Measurements from ENCODE around the gene HCAR3. TPM values are rescaled to one million over a fixed set of nuclear protein-coding genes. Genes with fewer than 3 reads are reported as not detected.
"Not testable (repeated sequence)": the region's sequence is repeated elsewhere in the genome, so short reads cannot be mapped to it uniquely, and the experiment has no call there.

The HCAR3 gene
- total RNA-seq, 4 donors from 2014 or later, result 0.42 to 0.56 TPM; not detected in 2

GRCh38 chr12:122681814-122682213 is 34.8 kb downstream of the HCAR3 start:
- Histone ChIP-seq H3K36me3 (no peaks in the 10 kb centered on the region), H3K4me1 (peaks cover 20 to 24% of the 10 kb centered on the region in 2 donors), H3K4me3 (replicated peaks in 1 of 3) (no peak overlapping the region), H3K9me3 (no peaks in the 10 kb centered on the region), H3K27ac (peak overlapping the region in 1 of 3 donors; percentile 13), H3K27me3 (no peaks in the 10 kb centered on the region)
- TF ChIP-seq, protein P1, sequence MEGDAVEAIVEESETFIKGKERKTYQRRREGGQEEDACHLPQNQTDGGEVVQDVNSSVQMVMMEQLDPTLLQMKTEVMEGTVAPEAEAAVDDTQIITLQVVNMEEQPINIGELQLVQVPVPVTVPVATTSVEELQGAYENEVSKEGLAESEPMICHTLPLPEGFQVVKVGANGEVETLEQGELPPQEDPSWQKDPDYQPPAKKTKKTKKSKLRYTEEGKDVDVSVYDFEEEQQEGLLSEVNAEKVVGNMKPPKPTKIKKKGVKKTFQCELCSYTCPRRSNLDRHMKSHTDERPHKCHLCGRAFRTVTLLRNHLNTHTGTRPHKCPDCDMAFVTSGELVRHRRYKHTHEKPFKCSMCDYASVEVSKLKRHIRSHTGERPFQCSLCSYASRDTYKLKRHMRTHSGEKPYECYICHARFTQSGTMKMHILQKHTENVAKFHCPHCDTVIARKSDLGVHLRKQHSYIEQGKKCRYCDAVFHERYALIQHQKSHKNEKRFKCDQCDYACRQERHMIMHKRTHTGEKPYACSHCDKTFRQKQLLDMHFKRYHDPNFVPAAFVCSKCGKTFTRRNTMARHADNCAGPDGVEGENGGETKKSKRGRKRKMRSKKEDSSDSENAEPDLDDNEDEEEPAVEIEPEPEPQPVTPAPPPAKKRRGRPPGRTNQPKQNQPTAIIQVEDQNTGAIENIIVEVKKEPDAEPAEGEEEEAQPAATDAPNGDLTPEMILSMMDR (IDR thresholded peaks at IDR 0.05), result no peak
- no peak for TF ChIP-seq POLR2A (IDR thresholded peaks at IDR 0.05)
- WGBS, 2 donors, result 83 to 87% methylated on average over 4 of the region's 4 CpGs
- no peak for DNase-seq
- intact Hi-C loops (cut with DNase I), result no loop called here

GRCh38 chr12:122680989-122681388 is 35.6 kb downstream of the HCAR3 start:
- H3K27me3 ChIP-seq; H3K4me3 ChIP-seq (replicated peaks in 1 of 3); intact Hi-C loops (cut with DNase I); H3K27ac ChIP-seq; H3K36me3 ChIP-seq; DNase-seq; H3K9me3 ChIP-seq: not testable (repeated sequence)
- H3K4me1 ChIP-seq, result peaks cover 18 to 24% of the 10 kb centered on the region in 2 donors
- 71 to 77% methylated on average over 6 of the region's 6 CpGs for WGBS, 2 donors

DNA sequence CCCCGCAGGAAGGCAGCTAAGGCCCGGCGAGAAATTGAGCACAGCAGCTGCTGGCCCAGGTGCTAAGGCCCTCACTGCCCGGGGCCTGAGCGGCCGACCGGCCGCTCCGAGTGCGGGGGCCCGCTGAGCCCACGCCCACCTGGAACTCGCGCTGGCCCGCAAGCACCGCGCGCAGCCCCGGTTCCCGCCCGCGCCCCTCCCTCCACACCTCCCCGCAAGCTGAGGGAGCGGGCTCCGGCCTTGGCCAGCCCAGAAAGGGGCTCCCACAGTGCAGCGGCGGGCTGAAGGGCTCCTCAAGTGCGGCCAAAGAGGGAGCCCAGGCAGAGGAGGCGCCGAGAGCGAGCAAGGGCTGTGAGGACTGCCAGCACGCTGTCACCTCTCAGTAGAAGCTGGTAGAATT is 39.8 kb downstream of the HCAR3 start:
- WGBS, 2 donors, result 96 to 97% methylated on average over 25 to 28 of the region's 32 CpGs
- intact Hi-C loops (cut with DNase I), result not testable (repeated sequence)

GRCh38 chr12:122676015-122676414 is 40.6 kb downstream of the HCAR3 start:
- DNase-seq; H3K36me3 ChIP-seq; H3K9me3 ChIP-seq; H3K27me3 ChIP-seq; H3K4me3 ChIP-seq (replicated peaks in 1 of 3); H3K27ac ChIP-seq; intact Hi-C loops (cut with DNase I): not testable (repeated sequence)
- WGBS, 2 donors, result 88 to 89% methylated on average over 8 of the region's 8 CpGs
- peaks cover 24 to 30% of the 10 kb centered on the region in 2 donors for H3K4me1 ChIP-seq

More for the DNA sequence above, 39.8 kb downstream of the HCAR3 start:
- H3K27me3 ChIP-seq; H3K27ac ChIP-seq; H3K9me3 ChIP-seq; H3K36me3 ChIP-seq; H3K4me3 ChIP-seq (replicated peaks in 1 of 3); DNase-seq: not testable (repeated sequence)
- peaks cover 24 to 33% of the 10 kb centered on the region in 2 donors for H3K4me1 ChIP-seq

DNA sequence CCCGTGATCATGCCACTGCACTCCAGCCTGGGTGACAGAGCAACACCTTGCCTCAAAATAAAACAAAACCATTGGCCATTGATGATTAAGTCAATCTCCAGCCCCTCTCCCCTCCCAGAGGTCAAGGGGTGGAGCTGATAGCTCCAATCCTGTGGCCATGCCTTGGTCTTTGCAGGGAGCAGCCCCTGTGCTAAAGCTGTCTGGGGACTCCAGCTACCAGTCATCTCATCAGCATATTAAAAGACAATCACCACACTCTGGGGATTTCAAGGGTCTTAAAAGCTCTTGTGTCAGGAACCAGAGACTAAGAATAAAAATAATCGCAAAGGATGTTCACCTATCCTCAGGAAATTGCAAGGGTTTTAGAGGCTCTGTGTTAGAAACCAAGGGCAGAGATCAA is 44.1 kb downstream of the HCAR3 start:
- no peak overlapping the region for H3K4me3 ChIP-seq (replicated peaks in 1 of 3)
- intact Hi-C loops (cut with DNase I), result no loop called here
- H3K27me3 ChIP-seq, result no peaks in the 10 kb centered on the region
- no peak for DNase-seq
- H3K27ac ChIP-seq, result no peak overlapping the region
- H3K36me3 ChIP-seq, result no peaks in the 10 kb centered on the region
- WGBS, 2 donors, result 73 to 76% methylated on average over 2 of the region's 2 CpGs
- no peaks in the 10 kb centered on the region for H3K9me3 ChIP-seq
- H3K4me1 ChIP-seq, result peaks cover 10 to 21% of the 10 kb centered on the region in 2 donors
- no peak for TF ChIP-seq POLR2A (IDR thresholded peaks at IDR 0.05)
- TF ChIP-seq, protein P1 (IDR thresholded peaks at IDR 0.05), result no peak

DNA sequence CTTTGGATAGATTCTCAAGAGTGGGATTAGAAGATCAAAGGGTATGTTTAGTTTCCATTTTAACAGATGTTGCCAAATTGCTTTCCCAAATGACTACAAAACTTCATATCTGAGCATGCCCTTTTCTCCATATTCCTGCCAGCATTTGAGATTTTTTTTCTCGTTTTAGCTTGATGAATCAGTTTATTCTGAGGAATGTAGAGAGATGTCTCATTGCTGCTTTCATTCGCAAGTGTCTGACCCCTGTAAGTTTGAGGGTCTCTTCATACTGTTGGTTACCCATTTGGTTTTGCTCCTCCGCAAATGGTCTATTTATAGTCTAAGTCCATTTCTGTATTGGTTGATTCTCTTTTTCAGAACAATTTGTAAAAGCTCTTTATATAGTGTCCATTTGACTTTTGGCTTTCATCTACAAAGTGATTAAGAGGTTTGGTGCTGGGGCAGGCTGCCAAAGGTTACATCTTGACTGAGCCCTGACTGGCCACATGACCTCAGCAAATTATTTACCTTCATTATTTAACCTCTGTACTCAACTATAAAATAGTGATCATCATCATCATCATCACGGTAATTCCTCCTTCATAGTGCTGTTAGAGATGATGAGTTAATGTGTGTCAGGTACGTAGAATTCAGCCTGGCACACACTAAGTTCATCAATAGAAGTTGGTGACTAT is 47.1 kb downstream of the HCAR3 start:
- H3K27ac ChIP-seq, result peak overlapping the region in 1 of 3 donors; percentile 7
- intact Hi-C loops (cut with DNase I), result no loop called here
- DNase-seq, result peak; percentile 41 to 50

More for the DNA sequence above, 47.1 kb downstream of the HCAR3 start:
- 65 to 67% methylated on average over 5 of the region's 5 CpGs for WGBS, 2 donors
- no peak for TF ChIP-seq POLR2A (IDR thresholded peaks at IDR 0.05)
- TF ChIP-seq, protein P1 (IDR thresholded peaks at IDR 0.05), result no peak
- no peak overlapping the region for H3K4me3 ChIP-seq (replicated peaks in 1 of 3)
- no peaks in the 10 kb centered on the region for H3K36me3 ChIP-seq
- H3K27me3 ChIP-seq, result no peaks in the 10 kb centered on the region
- no peaks in the 10 kb centered on the region for H3K9me3 ChIP-seq
- peaks cover 10 to 20% of the 10 kb centered on the region in 2 donors for H3K4me1 ChIP-seq
